Measurements from ENCODE around the gene KRTAP15-1.

KRTAP15-1 gene

DNA sequence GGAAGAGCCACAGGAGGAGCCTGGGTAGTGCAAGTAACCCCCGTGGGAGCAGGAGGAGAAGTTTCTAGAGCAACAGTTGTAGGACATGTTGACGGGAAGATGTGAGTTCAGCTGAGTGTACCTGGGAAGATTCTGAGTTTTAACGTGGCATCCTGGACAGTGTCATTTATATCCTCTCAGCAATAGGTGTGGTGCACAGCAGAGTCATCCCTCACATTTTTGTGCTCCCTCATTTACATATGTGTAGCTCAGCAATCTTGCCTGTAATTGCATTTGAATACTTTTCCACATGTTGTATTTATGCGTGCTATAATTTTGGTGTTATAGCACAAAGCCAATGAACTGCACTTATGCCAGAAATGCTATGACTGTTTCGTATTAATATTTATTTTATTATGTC, 14.2 kb upstream of the KRTAP15-1 start, which contains the start of gene KRTAP13-3:
TSS of gene KRTAP13-3 (minus strand) at position 101 of the 400 bp plus-strand sequence. CDS start at position 87, 14 bp downstream.
- H3K36me3 ChIP-seq, result no peaks in the 10 kb centered on the region
- H3K4me1 ChIP-seq (ENCODE audit: control insufficient read depth in 1 of 2, insufficient read depth in 1 of 2, low read depth in 1 of 2, low read length in 1 of 2), result no peaks in the 10 kb centered on the region
- no peak within 1 kb of the TSS for H3K27ac ChIP-seq
- H3K4me3 ChIP-seq (ENCODE audit: low read depth in 1 of 2, low read length in 1 of 2), result no peak within 1 kb of the TSS
- TF ChIP-seq, protein P1, sequence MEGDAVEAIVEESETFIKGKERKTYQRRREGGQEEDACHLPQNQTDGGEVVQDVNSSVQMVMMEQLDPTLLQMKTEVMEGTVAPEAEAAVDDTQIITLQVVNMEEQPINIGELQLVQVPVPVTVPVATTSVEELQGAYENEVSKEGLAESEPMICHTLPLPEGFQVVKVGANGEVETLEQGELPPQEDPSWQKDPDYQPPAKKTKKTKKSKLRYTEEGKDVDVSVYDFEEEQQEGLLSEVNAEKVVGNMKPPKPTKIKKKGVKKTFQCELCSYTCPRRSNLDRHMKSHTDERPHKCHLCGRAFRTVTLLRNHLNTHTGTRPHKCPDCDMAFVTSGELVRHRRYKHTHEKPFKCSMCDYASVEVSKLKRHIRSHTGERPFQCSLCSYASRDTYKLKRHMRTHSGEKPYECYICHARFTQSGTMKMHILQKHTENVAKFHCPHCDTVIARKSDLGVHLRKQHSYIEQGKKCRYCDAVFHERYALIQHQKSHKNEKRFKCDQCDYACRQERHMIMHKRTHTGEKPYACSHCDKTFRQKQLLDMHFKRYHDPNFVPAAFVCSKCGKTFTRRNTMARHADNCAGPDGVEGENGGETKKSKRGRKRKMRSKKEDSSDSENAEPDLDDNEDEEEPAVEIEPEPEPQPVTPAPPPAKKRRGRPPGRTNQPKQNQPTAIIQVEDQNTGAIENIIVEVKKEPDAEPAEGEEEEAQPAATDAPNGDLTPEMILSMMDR (IDR thresholded peaks at IDR 0.05), result no peak
- no peaks in the 10 kb centered on the region for H3K27me3 ChIP-seq
- no peaks in the 10 kb centered on the region for H3K9me3 ChIP-seq

DNA sequence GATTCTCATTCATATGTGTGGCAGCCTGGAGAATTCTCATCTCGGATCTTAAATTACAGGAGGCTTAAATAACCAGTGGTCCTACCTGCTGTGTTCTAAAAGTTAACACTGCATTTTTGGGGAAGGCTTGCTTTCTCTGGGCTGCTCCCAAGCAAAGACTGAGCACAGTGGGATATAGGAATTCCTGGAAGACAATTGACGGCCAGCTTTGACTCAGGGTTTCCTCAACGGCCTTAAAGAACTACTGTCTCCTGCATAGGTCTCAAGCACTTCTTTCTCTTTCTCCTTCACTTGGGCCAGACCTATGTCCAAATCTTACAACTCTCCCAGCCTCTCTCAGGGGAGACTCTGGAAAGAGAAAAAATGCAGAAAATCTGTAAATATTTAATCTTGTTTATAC, 13.3 kb upstream of the KRTAP15-1 start:
- Histone ChIP-seq H3K27me3 (no peaks in the 10 kb centered on the region), H3K4me1 (ENCODE audit: control insufficient read depth in 1 of 2, insufficient read depth in 1 of 2, low read depth in 1 of 2, low read length in 1 of 2) (no peaks in the 10 kb centered on the region), H3K27ac (no peak overlapping the region), H3K9me3 (no peaks in the 10 kb centered on the region), H3K4me3 (ENCODE audit: low read depth in 1 of 2, low read length in 1 of 2) (no peak overlapping the region), H3K36me3 (no peaks in the 10 kb centered on the region)
- TF ChIP-seq, protein P1 (IDR thresholded peaks at IDR 0.05), result no peak

DNA sequence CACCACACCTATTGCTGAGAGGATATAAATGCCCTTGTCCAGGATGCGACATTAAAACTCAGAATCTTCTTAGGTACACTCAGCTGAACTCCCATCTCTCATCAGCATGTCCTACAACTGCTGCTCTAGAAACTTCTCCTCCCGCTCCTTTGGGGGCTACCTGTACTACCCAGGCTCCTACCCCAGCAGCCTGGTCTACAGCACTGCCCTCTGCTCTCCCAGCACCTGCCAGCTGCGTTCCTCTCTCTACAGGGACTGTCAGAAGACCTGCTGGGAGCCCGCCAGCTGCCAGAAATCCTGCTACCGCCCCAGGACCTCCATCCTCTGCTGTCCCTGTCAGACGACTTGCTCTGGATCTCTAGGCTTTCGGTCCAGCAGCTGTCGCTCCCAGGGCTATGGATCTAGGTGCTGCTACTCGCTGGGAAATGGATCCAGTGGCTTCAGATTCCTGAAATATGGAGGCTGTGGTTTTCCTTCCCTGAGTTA, 9.9 kb upstream of the KRTAP15-1 start, which contains the start of gene KRTAP13-4:
TSS of gene KRTAP13-4 (plus strand) at position 51 of the 486 bp plus-strand sequence. CDS start at position 107, 56 bp downstream.
- TF ChIP-seq, protein P1 (IDR thresholded peaks at IDR 0.05), result no peak
- Histone ChIP-seq H3K9me3 (no peaks in the 10 kb centered on the region), H3K4me1 (ENCODE audit: control insufficient read depth in 1 of 2, insufficient read depth in 1 of 2, low read depth in 1 of 2, low read length in 1 of 2) (no peaks in the 10 kb centered on the region), H3K27ac (no peak within 1 kb of the TSS), H3K27me3 (no peaks in the 10 kb centered on the region), H3K36me3 (no peaks in the 10 kb centered on the region), H3K4me3 (ENCODE audit: low read depth in 1 of 2, low read length in 1 of 2) (no peak within 1 kb of the TSS)

DNA sequence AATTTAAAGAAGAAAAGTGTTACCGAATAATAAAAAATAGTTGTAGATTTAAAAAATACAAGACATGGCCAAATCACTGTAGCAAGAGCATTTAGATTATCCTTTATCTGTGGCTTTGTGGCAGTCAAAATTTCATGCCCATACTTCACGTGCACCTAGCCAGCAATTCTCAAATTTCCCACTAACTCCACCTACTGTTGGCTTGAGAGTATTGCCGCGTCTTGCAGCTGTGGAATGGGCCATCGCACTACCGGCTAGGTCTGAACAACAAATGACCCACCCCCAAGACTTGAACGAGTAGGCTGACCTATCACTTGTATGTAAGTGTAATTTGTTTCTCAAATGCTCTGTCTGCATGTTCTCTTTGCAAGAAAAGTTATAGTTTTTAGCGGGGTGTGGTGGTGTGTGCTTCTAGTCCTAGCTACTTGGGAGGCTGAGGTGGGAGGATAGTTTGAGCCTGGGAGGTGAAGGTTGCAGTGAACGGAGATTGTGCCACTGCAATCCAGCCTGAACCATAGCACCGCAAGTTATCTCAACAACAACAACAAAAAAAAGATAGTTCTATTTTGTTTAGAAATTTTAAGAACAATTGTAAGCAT, 5.9 kb upstream of the KRTAP15-1 start:
- no peak overlapping the region for H3K4me3 ChIP-seq (ENCODE audit: low read depth in 1 of 2, low read length in 1 of 2)
- no peaks in the 10 kb centered on the region for H3K27me3 ChIP-seq
- TF ChIP-seq, protein P1 (IDR thresholded peaks at IDR 0.05), result no peak
- H3K4me1 ChIP-seq (ENCODE audit: control insufficient read depth in 1 of 2, insufficient read depth in 1 of 2, low read depth in 1 of 2, low read length in 1 of 2), result no peaks in the 10 kb centered on the region
- no peak overlapping the region for H3K27ac ChIP-seq
- no peaks in the 10 kb centered on the region for H3K9me3 ChIP-seq
- H3K36me3 ChIP-seq, result no peaks in the 10 kb centered on the region

DNA sequence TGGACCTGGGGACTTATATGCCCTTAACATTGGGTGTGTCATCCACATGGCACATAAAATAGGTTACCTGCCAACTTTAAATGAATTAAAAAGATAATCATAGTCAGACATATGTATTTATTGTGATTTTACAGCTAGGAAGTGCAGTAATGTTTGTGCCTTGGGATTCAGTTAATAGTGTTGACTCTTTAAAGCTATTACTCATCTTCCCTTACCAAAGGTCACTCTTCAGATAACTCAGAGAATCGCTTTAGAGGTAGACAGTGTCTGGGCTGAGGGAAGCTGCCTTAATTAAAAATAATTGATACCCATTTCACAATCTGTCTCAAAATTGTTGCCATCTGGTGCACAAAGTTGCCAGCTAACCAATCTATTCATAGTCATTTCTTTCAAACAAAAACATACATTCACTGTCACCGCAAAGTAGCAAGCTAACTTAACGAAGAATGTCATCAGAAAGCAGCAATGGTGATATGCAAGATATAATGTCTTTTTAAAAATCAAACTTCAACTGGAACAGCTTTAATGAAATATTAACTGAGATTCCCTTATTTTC, 3.0 kb upstream of the KRTAP15-1 start:
- Histone ChIP-seq H3K36me3 (no peaks in the 10 kb centered on the region), H3K9me3 (no peaks in the 10 kb centered on the region), H3K27me3 (no peaks in the 10 kb centered on the region), H3K27ac (no peak overlapping the region), H3K4me3 (ENCODE audit: low read depth in 1 of 2, low read length in 1 of 2) (no peak overlapping the region), H3K4me1 (ENCODE audit: control insufficient read depth in 1 of 2, insufficient read depth in 1 of 2, low read depth in 1 of 2, low read length in 1 of 2) (no peaks in the 10 kb centered on the region)
- TF ChIP-seq, protein P1 (IDR thresholded peaks at IDR 0.05), result no peak

Measured in neutrophil (primary cell).